GM06990 (cell line): Measurements from ENCODE around the gene DCHS1.

Source experiments
- DNase-seq: peaks from one replicate; pipeline ENCODE4 v3.0.0-alpha.2; 2011; ENCODE audit not compliant: insufficient read length; ENCODE audit errors: extremely low read depth
- H3K27me3 ChIP-seq: replicated peaks from 2 replicates; pipeline ENCODE4 v1.6.0; 2011; ENCODE audit warnings: low read length; ENCODE audit not compliant: control insufficient read depth, insufficient read depth
- H3K36me3 ChIP-seq: 2 replicates; pipeline ENCODE4 v1.5.1; 2011; ENCODE audit warnings: low read length; ENCODE audit not compliant: control insufficient read depth, insufficient read depth
- H3K4me3 ChIP-seq: replicated peaks from 2 replicates; pipeline ENCODE4 v1.5.1; 2011; ENCODE audit warnings: low read depth, mild to moderate bottlenecking, control low read depth, low read length
- CTCF ChIP-seq: IDR thresholded peaks from 2 replicates; pipeline ENCODE4 v1.5.1; 2011; ENCODE audit warnings: low read length, control low read depth, mild to moderate bottlenecking, inconsistent platforms; ENCODE audit not compliant: insufficient read depth, poor library complexity, severe bottlenecking

Gene DCHS1

GRCh38 chr11:6586434-6587359 lies 68.9 kb downstream of the DCHS1 start:
- no peak for TF ChIP-seq CTCF
- H3K27me3 ChIP-seq = no peaks in the 10 kb centered on the region
- no peak for DNase-seq
- no peaks in the 10 kb centered on the region; the same call in none of the 2 replicates for H3K36me3 ChIP-seq
- H3K4me3 ChIP-seq = no peak overlapping the region

- Histone ChIP-seq H3K4me3 (no peak overlapping the region), H3K36me3 (no peaks in the 10 kb centered on the region; the same call in none of the 2 replicates), H3K27me3 (no peaks in the 10 kb centered on the region)
- no peak for TF ChIP-seq CTCF
- DNase-seq = no peak
Measured at GRCh38 chr11:6584528-6584927, 71.1 kb downstream of the DCHS1 start.

- TF ChIP-seq CTCF = no peak
- DNase-seq = no peak
- H3K27me3 ChIP-seq = no peaks in the 10 kb centered on the region
- H3K36me3 ChIP-seq = no peaks in the 10 kb centered on the region; the same call in none of the 2 replicates
- no peak overlapping the region for H3K4me3 ChIP-seq
Measured at GRCh38 chr11:6583584-6583983, 72.0 kb downstream of the DCHS1 start.

GRCh38 chr11:6579681-6580080 lies 75.9 kb downstream of the DCHS1 start:
- H3K27me3 ChIP-seq = no peaks in the 10 kb centered on the region
- no peak for DNase-seq
- H3K36me3 ChIP-seq = no peaks in the 10 kb centered on the region; the same call in 1 of the 2 replicates
- no peak overlapping the region for H3K4me3 ChIP-seq
- TF ChIP-seq CTCF = no peak

- no peak for DNase-seq
- no peak for TF ChIP-seq CTCF
Measured at GRCh38 chr11:6578134-6578533, 77.5 kb downstream of the DCHS1 start.

More at GRCh38 chr11:6578134-6578533, 77.5 kb downstream of the DCHS1 start:
- H3K27me3 ChIP-seq = no peaks in the 10 kb centered on the region
- H3K36me3 ChIP-seq = no peaks in the 10 kb centered on the region; the same call in 1 of the 2 replicates
- H3K4me3 ChIP-seq = no peak overlapping the region
